AG09309 (cell line): ENCODE measurements around the gene S1PR4.

ENCODE experiments used
- DNase-seq: peaks from one replicate; pipeline ENCODE4 v3.0.0-alpha.2; 2010; ENCODE audit warnings: low read depth
- H3K4me3 ChIP-seq: 2 replicates; pipeline ENCODE4 v1.5.1; 2011; ENCODE audit warnings: mild to moderate bottlenecking, low read depth, low read length, moderate library complexity; ENCODE audit not compliant: control insufficient read depth
- TF ChIP-seq, protein P1 (sequence below): IDR thresholded peaks from 2 replicates; pipeline ENCODE4 v1.5.1; 2011; ENCODE audit warnings: mild to moderate bottlenecking, low read depth, low read length, inconsistent platforms; ENCODE audit not compliant: insufficient read depth, control insufficient read depth; ENCODE audit errors: missing control alignments

S1PR4 gene

DNA sequence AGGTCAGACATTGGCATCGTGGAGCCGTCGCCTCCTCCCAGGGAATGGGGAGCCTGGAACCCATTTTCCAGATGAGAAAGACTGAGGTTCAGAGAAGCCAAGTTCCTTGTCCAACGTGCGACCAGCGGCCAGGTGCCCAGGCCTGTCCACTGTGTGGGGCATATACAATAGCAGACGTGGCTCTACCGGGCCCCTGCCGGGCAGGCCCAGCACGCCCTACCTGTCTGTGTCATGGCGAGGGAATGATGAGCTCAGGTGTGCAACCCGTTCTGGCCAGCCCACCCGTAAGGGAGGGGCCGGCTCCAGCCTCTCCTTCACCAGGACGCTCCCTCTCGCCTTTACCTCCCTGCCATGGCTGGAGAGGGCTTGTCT is 41.9 kb upstream of the S1PR4 start:
- DNase-seq: no peak
- H3K4me3 ChIP-seq: no peak overlapping the region
- TF ChIP-seq, protein P1, sequence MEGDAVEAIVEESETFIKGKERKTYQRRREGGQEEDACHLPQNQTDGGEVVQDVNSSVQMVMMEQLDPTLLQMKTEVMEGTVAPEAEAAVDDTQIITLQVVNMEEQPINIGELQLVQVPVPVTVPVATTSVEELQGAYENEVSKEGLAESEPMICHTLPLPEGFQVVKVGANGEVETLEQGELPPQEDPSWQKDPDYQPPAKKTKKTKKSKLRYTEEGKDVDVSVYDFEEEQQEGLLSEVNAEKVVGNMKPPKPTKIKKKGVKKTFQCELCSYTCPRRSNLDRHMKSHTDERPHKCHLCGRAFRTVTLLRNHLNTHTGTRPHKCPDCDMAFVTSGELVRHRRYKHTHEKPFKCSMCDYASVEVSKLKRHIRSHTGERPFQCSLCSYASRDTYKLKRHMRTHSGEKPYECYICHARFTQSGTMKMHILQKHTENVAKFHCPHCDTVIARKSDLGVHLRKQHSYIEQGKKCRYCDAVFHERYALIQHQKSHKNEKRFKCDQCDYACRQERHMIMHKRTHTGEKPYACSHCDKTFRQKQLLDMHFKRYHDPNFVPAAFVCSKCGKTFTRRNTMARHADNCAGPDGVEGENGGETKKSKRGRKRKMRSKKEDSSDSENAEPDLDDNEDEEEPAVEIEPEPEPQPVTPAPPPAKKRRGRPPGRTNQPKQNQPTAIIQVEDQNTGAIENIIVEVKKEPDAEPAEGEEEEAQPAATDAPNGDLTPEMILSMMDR: no peak

DNA sequence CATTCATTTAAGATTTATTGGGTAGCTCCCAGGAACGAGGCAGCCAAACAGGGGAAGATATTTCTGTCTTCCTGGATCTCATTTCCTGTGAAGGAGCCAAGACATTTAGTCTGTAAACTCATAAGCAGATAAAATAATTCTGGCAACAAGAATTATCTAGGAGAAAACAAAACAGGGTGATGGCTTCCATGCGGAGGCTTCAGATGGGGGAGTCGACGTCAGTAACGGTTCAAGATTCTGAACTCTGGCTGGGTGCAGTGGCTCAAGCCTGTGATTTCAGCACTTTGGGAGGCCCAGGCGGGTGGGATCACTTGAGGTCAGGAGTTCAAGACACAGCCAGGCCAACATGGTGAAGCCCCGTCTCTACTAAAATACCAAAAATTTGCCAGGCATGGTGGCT is 41.5 kb upstream of the S1PR4 start:
- H3K4me3 ChIP-seq: no peak overlapping the region
- DNase-seq: no peak

DNA sequence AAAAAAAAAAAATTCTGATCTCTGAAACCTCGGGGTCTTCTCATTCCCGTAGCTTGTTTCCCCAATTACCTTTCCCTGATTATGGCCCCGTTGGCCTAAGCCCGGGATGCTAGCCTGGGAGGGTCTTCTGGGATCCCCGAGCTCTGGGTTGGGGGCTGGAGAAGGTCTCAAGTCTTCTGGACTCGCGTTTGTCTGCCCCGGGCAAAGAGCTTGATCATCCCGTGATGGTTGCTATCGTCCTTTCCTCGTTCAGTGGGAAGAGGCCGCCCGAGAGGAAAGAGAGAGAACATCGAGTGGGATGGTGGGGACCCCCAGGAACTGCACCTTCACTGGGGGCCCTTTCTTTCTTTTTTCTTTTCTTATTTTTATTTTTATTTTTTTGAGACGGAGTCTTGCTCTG is 40.3 kb upstream of the S1PR4 start:
- no peak for DNase-seq
- TF ChIP-seq, protein P1: no peak
- no peak overlapping the region for H3K4me3 ChIP-seq

More for the DNA sequence above, 41.5 kb upstream of the S1PR4 start:
- TF ChIP-seq, protein P1: no peak

DNA sequence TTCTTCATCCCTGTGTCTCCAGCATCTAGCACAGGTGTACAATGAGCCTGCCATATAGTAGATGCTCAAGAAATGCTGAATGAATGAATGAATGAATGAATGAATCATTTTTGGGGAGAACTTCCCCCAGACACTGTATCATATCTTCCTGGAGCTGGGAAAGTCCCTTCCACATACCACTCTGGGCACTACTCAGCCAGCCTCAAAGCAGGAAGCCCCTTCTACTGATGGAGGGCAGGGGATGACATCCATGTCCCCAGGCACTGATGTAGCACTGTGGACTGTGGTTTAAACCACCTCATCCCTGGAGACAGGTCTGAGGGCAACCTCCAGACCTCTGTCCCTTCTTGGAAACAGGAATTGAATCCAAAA is 37.9 kb upstream of the S1PR4 start:
- DNase-seq: no peak
- TF ChIP-seq, protein P1: no peak
- H3K4me3 ChIP-seq: no peak overlapping the region

DNA sequence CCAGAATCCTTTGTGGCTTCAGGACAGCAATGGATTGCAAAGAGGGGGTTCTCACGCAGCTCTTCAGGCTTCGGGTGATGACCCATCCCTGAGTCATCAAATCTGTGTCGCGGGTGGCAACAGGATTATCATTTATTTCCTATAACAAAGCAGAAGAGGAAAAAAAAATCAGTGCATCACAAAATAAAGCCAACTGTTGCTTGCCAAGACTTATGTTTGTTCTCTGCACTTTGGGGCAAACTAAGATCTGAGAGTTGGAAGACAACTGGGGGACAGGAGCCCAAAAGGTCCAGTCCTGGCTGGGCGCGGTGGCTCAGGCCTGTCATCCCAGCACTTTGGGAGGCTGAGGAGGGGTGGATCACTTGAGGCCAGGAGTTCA is 36.3 kb upstream of the S1PR4 start:
- no peak overlapping the region for H3K4me3 ChIP-seq
- DNase-seq: no peak
- TF ChIP-seq, protein P1: no peak

DNA sequence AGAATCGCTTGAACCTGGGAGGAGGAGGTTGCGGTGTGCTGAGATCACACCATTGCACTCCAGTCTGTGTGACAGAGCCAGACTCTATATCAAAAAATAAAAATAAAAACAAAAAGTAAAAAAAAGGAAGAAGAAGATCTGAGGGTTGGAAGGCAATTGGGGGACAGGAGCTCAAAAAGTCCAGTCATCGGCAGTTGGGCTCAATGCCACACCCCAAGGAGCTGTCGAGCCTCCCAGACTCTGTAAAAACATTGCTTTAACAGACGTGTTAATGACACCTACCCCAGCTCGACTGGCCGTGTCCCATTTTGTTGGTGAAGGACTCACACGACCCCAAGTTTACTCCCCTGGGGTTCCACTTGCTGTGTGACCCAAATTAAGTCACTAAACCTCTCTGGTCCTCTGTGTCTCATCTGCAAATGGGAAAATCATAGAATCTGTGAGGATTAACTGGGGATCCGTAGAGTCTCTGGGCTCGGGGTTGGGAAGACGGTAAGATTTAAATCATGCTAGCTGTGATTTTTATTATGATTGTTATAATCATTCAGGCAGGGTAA is 35.7 kb upstream of the S1PR4 start:
- no peak overlapping the region for H3K4me3 ChIP-seq
- TF ChIP-seq, protein P1: no peak
- no peak for DNase-seq
